Smooth muscle cell (in vitro differentiated cells): ENCODE results near the gene MSANTD2. TPM values are rescaled to one million over a fixed set of nuclear protein-coding genes. Genes with fewer than 3 reads are reported as not detected.

ENCODE experiments used
- DNase-seq: peaks from one replicate; lab custom pipeline; 2025; ENCODE audit not compliant: unreplicated experiment; lab: John Stamatoyannopoulos, UW
- H2AFZ ChIP-seq: fragments of 200-600 bp; sonication (generic); 2 replicates; pipeline ENCODE4 v1.6.0; 2016; ENCODE audit warnings: antibody characterized with exemption, low read depth, mild to moderate bottlenecking
- H3F3A ChIP-seq: fragments of 200-600 bp; sonication (generic); 2 replicates; pipeline ENCODE4 v1.6.0; 2017; ENCODE audit warnings: antibody characterized with exemption, low read depth
- H3K27ac ChIP-seq: fragments of 200-600 bp; sonication (generic); 2 replicates; pipeline ENCODE4 v1.5.1; 2016; ENCODE audit warnings: low read depth, mild to moderate bottlenecking
- H3K27me3 ChIP-seq: fragments of 200-600 bp; sonication (generic); 2 replicates; pipeline ENCODE4 v1.6.1; 2016; ENCODE audit warnings: low read depth, mild to moderate bottlenecking
- H3K36me3 ChIP-seq: fragments of 200-600 bp; sonication (generic); 2 replicates; pipeline ENCODE4 v1.5.1; 2016; ENCODE audit warnings: low read depth
- H3K4me1 ChIP-seq: fragments of 200-600 bp; sonication (generic); 2 replicates; pipeline ENCODE4 v1.5.1; 2016; ENCODE audit warnings: low read depth
- H3K4me2 ChIP-seq: fragments of 200-600 bp; sonication (generic); 2 replicates; pipeline ENCODE4 v1.6.0; 2016; ENCODE audit warnings: mild to moderate bottlenecking
- H3K4me3 ChIP-seq: fragments of 200-600 bp; sonication (generic); 2 replicates; pipeline ENCODE4 v1.5.1; 2016; ENCODE audit warnings: mild to moderate bottlenecking
- H3K79me2 ChIP-seq: fragments of 200-600 bp; sonication (generic); 2 replicates; pipeline ENCODE4 v1.6.0; 2016; ENCODE audit warnings: low read depth, mild to moderate bottlenecking
- H3K9ac ChIP-seq: fragments of 200-600 bp; sonication (generic); 2 replicates; pipeline ENCODE4 v1.6.0; 2016; ENCODE audit warnings: low read depth
- H3K9me3 ChIP-seq: fragments of 200-600 bp; sonication (generic); replicated peaks from 2 replicates; pipeline ENCODE4 v1.5.1; 2016; ENCODE audit warnings: low read depth
- H4K20me1 ChIP-seq: fragments of 200-600 bp; sonication (generic); 2 replicates; pipeline ENCODE4 v1.6.0; 2016; ENCODE audit warnings: low read depth
- CTCF ChIP-seq: fragments of 200-600 bp; sonication (generic); IDR thresholded peaks from 2 replicates; pipeline ENCODE4 v1.5.1; 2017; ENCODE audit warnings: borderline replicate concordance, mild to moderate bottlenecking, antibody characterized with exemption; ENCODE audit not compliant: insufficient read depth, poor library complexity, severe bottlenecking
- WGBS: methylation state at CpG from one replicate; pipeline ENCODE4 v1.1.7; 2016; ENCODE audit warnings: low lambda C conversion rate; 5-methylcytosine and 5-hydroxymethylcytosine counted together
- polyA plus RNA-seq: library from polyadenylated mRNA; unstranded; fragments of >200 nt; fragmentation: Nextera tagmentation; extraction: Ambion mirVana; gene quantifications from 2 replicates; pipeline ENCODE4 v1.2.1, GENCODE V29; 2016
- total RNA-seq: library from RNA; depleted of rRNA; stranded (reverse); fragments of >200 nt; gene quantifications from 2 replicates; pipeline ENCODE4 v1.2.3, GENCODE V29; 2014

The MSANTD2 gene
- total and polyA plus RNA-seq, 2 experiments from 2014 or later: 13.6 to 18.8 TPM

GRCh38 chr11:124831897-124832296, 31.7 kb upstream of the MSANTD2 start:
- no peak overlapping the region for H2AFZ ChIP-seq
- no peak for DNase-seq
- H3F3A ChIP-seq: peaks cover 5% of the 10 kb centered on the region
- TF ChIP-seq CTCF: no peak
- H3K27me3 ChIP-seq: peaks cover 9% of the 10 kb centered on the region
- no peaks in the 10 kb centered on the region for H3K9me3 ChIP-seq
- H3K36me3 ChIP-seq: no peaks in the 10 kb centered on the region
- H3K4me1 ChIP-seq: peaks cover 3% of the 10 kb centered on the region
- H3K79me2 ChIP-seq: no peaks in the 10 kb centered on the region
- no peak overlapping the region for H3K27ac ChIP-seq
- no peak overlapping the region for H3K4me3 ChIP-seq
- 95% methylated on average over 2 of the region's 2 CpGs for WGBS
- no peaks in the 10 kb centered on the region for H4K20me1 ChIP-seq
- H3K4me2 ChIP-seq: no peak overlapping the region
- H3K9ac ChIP-seq: no peak overlapping the region

- Histone ChIP-seq H3K9ac (no peak overlapping the region), H3K4me2 (no peak overlapping the region), H3K36me3 (no peaks in the 10 kb centered on the region), H3K27ac (no peak overlapping the region), H3K4me1 (no peaks in the 10 kb centered on the region), H3K4me3 (no peak overlapping the region), H3K79me2 (no peaks in the 10 kb centered on the region), H2AFZ (no peak overlapping the region), H3K27me3 (peaks cover 14% of the 10 kb centered on the region), H3K9me3 (no peaks in the 10 kb centered on the region), H3F3A (no peaks in the 10 kb centered on the region), H4K20me1 (no peaks in the 10 kb centered on the region)
- WGBS: 97% methylated on average over 3 of the region's 3 CpGs
- TF ChIP-seq CTCF: no peak
- DNase-seq: no peak
These were observed 30.5 kb upstream of the MSANTD2 start for GRCh38 chr11:124830749-124831148.

GRCh38 chr11:124829986-124830385, 29.8 kb upstream of the MSANTD2 start:
- 89% methylated on average over 3 of the region's 3 CpGs for WGBS

More at GRCh38 chr11:124829986-124830385, 29.8 kb upstream of the MSANTD2 start:
- no peak overlapping the region for H3K4me2 ChIP-seq
- H4K20me1 ChIP-seq: no peaks in the 10 kb centered on the region
- H2AFZ ChIP-seq: no peak overlapping the region
- H3K4me1 ChIP-seq: no peaks in the 10 kb centered on the region
- H3K27me3 ChIP-seq: peaks cover 14% of the 10 kb centered on the region
- no peaks in the 10 kb centered on the region for H3F3A ChIP-seq
- H3K9ac ChIP-seq: no peak overlapping the region
- TF ChIP-seq CTCF: no peak
- no peak overlapping the region for H3K27ac ChIP-seq
- H3K36me3 ChIP-seq: no peaks in the 10 kb centered on the region
- H3K9me3 ChIP-seq: no peaks in the 10 kb centered on the region
- no peaks in the 10 kb centered on the region for H3K79me2 ChIP-seq
- DNase-seq: no peak
- H3K4me3 ChIP-seq: no peak overlapping the region
